NCI-H345 treated with DMSO at 0.1 percent for 48 hours (cell line): ENCODE results near the gene XIST.
"Not testable (repeated sequence)": the region's sequence is repeated elsewhere in the genome, so short reads cannot be mapped to it uniquely, and the experiment has no call there.

ENCODE experiments used
- DNase-seq: peaks from one replicate; lab custom pipeline; 2025; ENCODE audit not compliant: unreplicated experiment; lab: John Stamatoyannopoulos, UW

The XIST gene

DNA sequence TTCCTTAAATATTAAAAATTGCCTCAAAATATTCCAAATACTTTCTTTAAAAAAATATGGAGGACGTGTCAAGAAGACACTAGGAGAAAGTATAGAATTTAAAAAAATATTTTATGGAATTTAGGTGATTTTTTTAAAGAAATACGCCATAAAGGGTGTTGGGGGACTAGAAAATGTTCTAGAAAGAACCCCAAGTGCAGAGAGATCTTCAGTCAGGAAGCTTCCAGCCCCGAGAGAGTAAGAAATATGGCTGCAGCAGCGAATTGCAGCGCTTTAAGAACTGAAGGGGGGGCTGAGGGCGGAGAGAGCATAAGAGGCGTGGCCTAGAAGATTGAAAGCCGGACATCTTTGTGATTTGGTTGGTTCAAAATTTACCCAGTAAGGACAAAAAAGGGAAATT, at the start of gene XIST:
Gene XIST, minus strand, starts transcription at position 248 of the 400 bp plus-strand sequence.
- no peak for DNase-seq

DNA sequence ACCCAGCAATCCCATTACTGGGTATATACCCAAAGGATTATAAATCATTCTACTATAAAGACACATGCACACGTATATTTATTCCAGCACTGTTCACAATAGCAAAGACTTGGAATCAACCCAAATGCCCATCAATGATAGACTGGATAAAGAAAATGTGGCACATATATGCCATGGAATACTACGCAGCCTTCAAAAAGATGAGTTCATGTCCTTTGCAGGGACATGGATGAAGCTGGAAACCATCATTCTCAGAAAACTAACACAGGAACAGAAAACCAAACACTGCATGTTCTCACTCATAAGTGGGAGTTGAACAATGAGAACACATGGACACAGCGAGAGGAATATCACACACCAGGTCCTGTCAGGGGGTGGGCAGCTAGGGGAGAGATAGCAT, 45.8 kb upstream of the XIST start:
- DNase-seq, result not testable (repeated sequence)

DNA sequence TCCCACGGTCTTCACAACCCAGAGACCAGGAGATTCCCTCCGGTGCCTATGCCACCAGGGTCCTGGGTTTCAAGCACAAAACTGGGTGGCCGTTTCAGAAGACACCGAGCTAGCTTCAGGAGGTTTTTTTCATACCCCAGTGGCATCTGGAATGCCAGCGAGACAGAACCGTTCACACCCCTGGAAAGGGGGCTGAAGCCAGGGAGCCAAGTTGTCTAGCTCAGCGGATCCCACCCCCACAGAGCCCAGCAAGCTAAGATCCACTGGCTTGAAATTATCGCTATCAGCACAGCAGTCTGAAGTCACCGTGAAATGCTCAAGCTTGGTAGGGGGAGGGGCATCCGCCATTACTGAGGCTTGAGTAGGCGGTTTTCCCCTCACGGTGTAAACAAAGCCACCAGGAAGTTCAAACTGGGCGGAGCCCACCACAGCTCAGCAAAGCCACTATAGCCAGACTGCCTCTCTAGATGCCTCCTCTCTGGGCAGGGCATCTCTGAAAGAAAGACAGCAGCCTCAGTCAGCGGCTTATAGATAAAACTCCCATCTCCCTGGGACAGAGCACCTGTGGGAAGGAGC, 40.1 kb upstream of the XIST start:
- DNase-seq, result not testable (repeated sequence)

DNA sequence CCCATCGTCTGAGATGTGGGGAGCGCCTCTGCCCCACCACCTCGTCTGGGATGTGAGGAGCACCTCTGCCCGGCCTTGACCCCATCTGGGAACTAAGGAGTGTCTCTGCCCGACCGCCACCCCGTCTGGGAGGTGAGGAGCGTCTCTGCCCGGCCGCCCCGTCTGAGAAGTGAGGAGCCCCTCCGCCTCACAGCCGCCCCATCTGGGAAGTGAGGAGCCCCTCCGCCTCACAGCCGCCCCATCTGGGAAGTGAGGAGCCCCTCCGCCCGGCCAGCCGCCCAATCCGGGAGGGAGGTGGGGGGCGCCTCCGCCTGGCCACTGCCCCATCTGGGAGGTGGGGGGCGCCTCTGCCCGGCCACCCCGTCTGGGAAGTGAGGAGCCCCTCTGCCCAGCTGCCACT, 29.7 kb upstream of the XIST start:
- not testable (repeated sequence) for DNase-seq

DNA sequence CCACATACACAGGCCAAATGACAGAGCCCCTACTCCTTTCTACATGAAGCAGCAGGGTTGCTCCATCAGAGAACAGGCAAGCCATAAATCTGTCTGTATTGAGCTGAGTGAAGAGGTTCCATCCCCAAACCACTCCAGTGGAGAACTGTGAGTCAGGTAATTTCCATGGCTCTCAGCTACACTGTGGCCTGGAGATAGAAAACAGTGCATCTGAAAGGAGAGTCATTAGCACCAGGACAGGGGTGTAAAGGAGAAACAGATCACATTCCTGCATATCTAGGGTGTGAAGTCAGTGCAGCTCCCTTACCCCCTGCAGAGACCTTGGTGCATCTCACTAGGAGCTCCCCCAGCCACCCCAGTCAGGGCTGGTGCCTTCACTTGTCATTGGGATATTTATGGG, 25.2 kb upstream of the XIST start:
- DNase-seq, result no peak

GRCh38 chrX:73876911-73877310, 24.4 kb upstream of the XIST start:
- no peak for DNase-seq

- no peak for DNase-seq
Measured at GRCh38 chrX:73868916-73869315, 16.4 kb upstream of the XIST start.

- DNase-seq, result no peak
Measured at GRCh38 chrX:73867144-73867543, 14.6 kb upstream of the XIST start.

DNA sequence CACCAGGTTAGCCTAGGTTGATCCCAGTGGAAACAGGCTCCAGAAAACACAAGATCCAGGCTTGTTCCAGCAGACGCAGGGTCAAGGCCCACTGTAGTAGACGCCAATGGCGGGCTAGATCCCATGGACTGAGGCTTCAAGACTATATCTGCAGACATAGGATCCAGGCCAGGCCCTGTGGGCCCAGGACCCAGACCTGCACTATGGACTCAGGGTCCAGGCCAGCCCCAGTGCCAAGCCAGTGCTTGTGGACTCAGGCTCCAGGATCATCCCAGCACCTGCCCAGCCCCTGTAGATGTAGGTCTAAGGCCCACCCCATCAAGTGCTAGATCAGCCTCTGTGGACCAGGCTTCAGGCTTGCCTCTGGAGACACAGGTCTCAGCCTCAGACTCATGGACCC, 11.3 kb upstream of the XIST start:
- no peak for DNase-seq

- DNase-seq, result no peak
Measured at GRCh38 chrX:73863268-73863667, 10.8 kb upstream of the XIST start.

GRCh38 chrX:73859622-73860021, 7.1 kb upstream of the XIST start:
- DNase-seq, result no peak

GRCh38 chrX:73855546-73855945, 3.0 kb upstream of the XIST start:
- peak; percentile 8 for DNase-seq

DNA sequence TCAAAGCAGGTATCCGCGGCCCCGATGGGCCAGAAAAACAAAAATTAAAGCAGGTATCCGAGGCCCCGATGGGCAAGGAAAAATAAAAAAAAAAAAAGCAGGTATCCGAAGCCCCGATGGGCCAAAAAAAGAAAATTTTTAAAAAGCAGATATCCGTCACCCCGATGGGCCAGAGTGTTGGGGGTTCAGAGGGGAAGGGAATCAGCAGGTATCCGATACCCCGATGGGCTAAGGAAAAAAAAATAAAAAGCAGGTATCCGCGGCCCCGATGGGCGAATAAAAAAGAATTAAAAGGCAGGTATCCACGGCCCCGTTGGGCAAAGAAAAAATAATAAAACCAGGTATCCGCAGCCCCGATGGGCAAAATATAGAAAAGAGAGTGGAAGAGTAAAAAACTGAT, 492 bp downstream of the XIST start:
- DNase-seq, result no peak

DNA sequence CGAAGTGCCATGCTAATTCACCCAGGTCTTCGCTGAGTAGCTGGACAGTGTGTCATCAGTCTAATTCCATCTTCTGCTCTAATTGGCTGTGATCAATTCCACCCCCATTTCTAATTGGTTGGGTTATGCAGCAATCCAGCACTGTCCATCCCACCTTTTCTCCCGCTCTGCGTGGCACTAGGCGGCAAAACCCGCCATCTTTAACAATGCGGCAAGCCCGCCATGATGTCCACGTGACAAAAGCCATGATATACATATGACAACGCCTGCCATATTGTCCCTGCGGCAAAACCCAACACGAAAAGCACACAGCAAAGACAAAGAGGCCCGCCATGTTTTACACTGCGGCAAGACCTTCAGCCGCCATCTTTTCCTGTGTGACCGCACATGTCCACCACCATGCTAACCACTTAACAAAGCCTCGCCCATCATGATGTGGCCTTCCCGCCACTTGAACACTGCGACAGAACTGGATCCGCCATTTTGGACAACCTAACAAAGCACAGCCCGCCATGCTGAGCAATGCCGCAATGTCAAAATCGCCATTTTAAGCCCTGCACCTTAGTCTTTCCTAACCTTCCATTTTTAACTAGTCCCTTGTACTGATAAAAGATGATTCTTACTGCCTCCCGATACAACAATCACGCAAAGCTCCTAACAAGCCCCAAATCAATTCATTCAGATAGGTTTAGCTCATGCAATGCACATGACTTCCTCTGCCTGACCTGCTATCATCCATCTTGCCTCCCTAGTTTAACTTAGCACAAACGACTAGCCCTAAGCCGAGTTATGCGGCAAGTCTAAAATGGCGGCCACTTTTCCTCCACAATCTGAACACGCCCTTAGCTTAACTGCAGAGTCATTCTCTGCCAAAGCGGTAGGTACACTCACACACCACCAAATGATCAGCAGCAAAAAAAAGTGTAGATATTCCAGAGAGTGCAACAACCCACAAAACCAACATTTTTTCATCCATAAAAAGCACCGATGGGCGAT, 1.2 kb downstream of the XIST start:
- DNase-seq, result no peak

DNA sequence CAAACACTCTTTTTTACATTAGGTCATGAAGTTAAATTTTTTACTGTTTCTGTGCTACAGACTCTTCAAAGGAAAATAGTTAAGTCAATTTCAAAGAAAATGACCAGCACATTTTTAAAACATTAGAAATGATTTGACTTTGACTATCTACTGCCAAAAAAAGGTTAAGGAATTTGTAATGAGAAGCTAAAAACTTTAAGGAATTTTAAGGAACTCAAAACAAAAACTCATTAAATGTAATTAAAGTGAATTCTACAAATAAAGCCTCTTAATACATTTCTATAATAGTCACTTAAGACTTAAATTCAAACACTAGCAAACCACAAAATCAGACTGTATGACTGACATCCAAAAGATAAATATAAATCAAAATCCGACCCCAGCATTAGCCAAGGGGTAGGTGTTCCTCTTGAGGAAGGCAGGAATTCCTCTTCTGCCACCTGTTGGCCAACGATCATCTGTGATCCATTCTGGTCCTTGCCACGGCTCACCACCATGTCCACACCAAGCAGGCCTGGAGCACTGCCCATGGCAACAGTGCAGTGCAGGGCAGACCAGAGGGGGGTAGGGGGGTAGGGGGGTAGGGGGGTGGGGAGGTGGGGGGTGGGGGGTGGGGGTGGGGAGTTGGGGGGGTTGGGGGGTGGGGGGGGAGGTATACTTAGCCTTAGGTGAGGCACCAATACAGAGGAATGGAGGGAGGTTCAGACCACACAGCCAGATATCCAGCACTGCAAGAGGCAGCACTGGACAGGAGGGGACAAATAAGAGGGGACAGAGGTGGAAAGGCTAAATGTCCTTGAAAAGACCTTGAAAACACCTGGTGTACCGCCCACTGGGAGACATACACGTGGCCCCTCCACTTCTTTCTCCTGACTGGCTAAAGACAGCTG, 2.1 kb downstream of the XIST start:
- no peak for DNase-seq

DNA sequence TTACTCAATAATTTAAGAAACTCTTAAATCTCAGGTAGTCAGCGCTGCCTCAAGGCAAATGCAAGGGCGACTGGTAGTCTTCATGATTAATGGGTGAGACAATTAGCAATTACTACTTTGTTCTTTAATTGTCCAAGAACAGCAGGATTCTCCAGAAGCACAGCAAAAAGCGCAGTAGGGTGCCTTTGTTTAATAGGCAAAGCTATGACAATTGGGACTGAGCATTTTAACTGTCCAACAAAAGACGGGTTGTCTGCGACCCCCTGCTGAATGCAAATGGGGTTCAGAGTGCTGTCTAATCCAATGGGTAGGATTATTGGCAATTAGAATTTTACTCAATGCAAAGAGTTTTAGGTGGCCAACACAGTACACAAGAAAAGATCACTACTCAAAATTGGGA, 3.4 kb downstream of the XIST start:
- no peak for DNase-seq

GRCh38 chrX:73847991-73848390, 4.5 kb downstream of the XIST start:
- DNase-seq, result no peak

DNA sequence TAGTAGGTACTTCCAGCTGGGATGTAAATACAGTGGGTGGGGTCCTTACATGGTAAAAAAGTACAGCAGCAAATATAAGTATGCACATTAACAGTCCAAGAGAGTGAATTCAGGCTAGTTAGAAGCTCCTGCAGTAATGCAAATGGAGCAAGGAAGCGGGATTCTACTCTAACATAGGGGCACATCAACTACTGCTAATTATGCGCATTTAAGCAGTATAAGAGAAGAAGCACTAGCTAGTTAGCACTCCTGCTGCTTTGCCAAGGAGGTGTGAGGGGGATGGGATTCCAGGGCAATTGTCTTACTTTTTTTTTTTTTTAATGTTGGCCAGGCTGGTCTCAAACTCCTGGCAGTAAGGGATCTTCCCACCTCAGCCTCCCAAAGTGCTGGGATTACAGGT, 5.4 kb downstream of the XIST start:
- no peak for DNase-seq

DNA sequence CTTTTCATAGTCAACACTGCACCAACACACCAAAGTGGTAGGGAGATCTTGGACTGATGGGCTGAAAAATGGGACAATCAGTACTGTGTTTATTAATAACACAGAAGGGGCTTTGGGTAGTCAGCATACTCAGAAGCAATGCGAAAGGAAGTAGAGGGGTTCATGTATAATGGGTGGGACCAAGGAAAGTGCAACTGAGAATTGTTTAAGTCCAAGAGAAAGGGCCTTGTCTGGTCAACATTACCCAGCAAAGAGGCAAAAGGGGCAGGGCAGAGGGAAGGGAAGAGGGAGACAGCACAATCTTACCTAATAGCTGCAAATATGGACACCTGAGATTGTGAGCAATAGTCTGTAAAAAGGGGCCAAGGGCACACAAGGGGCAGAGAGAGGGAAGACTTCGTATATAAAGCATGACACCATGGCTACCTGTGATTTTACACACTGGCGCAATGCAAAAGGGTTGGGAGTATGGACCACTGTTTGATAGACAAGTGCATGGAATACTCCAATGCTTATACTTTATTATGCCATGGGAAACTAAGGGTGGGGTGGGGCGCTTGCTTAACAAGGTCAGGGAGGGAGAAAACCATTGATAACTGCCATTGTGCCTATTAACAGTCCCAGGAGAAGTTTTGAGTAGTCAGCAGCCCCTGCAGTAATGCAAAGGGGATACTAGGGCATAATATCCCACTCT, 9.8 kb downstream of the XIST start:
- DNase-seq, result no peak

DNA sequence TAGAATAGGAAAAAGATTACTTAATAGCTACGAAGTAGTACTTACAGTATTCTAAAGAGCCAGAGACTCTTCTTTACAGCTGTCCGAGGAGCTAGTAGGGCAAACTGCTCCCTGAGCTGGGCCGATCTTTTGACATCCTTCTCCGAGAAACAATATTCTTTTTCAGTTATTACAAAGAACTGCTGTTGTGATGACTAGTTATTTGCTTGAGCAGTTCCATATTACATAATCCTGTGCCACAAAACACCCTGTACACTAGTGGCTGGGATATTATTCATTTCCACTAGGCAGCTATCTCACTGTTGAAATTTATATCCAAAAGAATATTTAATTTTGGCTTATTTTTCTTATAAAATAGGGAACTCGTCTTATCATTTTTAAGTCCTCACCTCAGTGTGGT, 11.2 kb downstream of the XIST start:
- DNase-seq, result no peak
